GM18868 (cell line): ENCODE measurements around the gene WFDC8.

ENCODE experiments used
- ATAC-seq: cut with Tn5 transposase; IDR thresholded peaks from one replicate; pipeline ENCODE4 v1.9.1; 2021; ENCODE audit warnings: mild to moderate bottlenecking, moderate library complexity; ENCODE audit not compliant: unreplicated experiment

Gene WFDC8

GRCh38 chr20:45550765-45551164, 28.3 kb downstream of the WFDC8 start:
- ATAC-seq, result no peak

GRCh38 chr20:45548410-45548809, 30.7 kb downstream of the WFDC8 start:
- no peak for ATAC-seq

- no peak for ATAC-seq
Measured at GRCh38 chr20:45547206-45547770, 31.8 kb downstream of the WFDC8 start, which contains the start of gene EPPIN. TSS of gene EPPIN (minus strand) at chr20:45547401. CDS start at chr20:45547357, 44 bp downstream.

GRCh38 chr20:45545754-45546453, 33.2 kb downstream of the WFDC8 start:
- ATAC-seq, result no peak

GRCh38 chr20:45545351-45545750, 33.7 kb downstream of the WFDC8 start:
- ATAC-seq, result no peak

- no peak for ATAC-seq
Measured at GRCh38 chr20:45539382-45539781, 39.7 kb downstream of the WFDC8 start, which contains the start of gene WFDC6. TSS of gene WFDC6 (minus strand) at chr20:45539482. CDS start at chr20:45539407, 75 bp downstream.

GRCh38 chr20:45538209-45538799, 40.8 kb downstream of the WFDC8 start:
- ATAC-seq, result no peak

GRCh38 chr20:45527294-45527693, 51.8 kb downstream of the WFDC8 start:
- ATAC-seq, result no peak

- ATAC-seq, result no peak
Measured at GRCh38 chr20:45523821-45524220, 55.3 kb downstream of the WFDC8 start.

- no peak for ATAC-seq
Measured at GRCh38 chr20:45518282-45518681, 60.8 kb downstream of the WFDC8 start.

- no peak for ATAC-seq
Measured at GRCh38 chr20:45515147-45515913, 63.8 kb downstream of the WFDC8 start, which contains the start of gene SPINT3. TSS of gene SPINT3 (minus strand) at chr20:45515622. CDS start at chr20:45515608, 14 bp downstream.

- ATAC-seq, result no peak
Measured at GRCh38 chr20:45510242-45510862, 68.7 kb downstream of the WFDC8 start.

- no peak for ATAC-seq
Measured at GRCh38 chr20:45509091-45509490, 70.0 kb downstream of the WFDC8 start.

GRCh38 chr20:45508068-45508886, 70.8 kb downstream of the WFDC8 start:
- ATAC-seq, result no peak

GRCh38 chr20:45507011-45507820, 71.9 kb downstream of the WFDC8 start:
- ATAC-seq, result peak; percentile 55

- ATAC-seq, result no peak
Measured at GRCh38 chr20:45506398-45506797, 72.7 kb downstream of the WFDC8 start.

- ATAC-seq, result no peak
Measured at GRCh38 chr20:45503403-45503802, 75.7 kb downstream of the WFDC8 start.

- ATAC-seq, result no peak
Measured at GRCh38 chr20:45502561-45502960, 76.5 kb downstream of the WFDC8 start.
